HG03280 (cell line): ENCODE data around the gene LRRC4C.

Source experiments
- ATAC-seq: cut with Tn5 transposase; IDR thresholded peaks from one replicate; pipeline ENCODE4 v1.9.1; 2021; ENCODE audit warnings: mild to moderate bottlenecking, moderate library complexity; ENCODE audit not compliant: unreplicated experiment

LRRC4C gene

DNA sequence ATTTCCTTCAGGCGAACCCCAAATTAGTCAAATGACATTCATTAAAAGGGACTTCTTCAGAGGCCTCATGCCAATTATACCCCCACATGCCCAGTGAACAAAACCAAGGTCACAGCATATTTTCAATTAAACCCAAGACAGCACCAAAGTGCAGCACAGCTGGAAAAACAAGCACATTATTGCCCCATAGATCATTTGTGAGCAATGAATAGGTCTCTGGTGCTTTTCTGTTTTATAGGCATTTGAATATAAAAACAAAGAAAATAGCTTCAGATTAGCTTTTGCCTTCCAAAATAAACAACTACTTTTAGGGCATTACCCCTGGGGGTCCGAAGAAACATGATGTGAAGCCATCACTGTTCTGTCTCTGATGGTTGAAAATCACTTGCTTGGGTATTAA, 1319.9 kb downstream of the LRRC4C start:
- ATAC-seq, result no peak

DNA sequence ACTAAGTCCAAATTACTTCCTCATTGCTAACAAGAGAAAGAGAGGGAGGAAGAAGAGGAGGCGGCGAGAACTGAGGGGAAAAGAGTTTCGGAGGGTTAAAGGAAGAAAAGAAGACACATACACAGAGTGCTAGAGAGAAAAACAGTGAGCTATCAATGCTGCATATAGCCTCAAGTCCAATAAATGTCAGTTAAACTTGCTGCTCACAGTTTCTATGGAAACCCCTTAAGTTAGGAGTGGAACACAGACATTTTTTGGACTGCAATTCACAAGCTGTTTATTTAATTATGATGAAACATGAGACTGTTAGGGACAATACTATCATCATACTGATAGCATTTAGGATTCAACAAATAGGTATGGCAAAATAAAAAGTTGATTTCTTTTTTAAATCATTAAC, 1320.4 kb downstream of the LRRC4C start:
- ATAC-seq, result no peak

DNA sequence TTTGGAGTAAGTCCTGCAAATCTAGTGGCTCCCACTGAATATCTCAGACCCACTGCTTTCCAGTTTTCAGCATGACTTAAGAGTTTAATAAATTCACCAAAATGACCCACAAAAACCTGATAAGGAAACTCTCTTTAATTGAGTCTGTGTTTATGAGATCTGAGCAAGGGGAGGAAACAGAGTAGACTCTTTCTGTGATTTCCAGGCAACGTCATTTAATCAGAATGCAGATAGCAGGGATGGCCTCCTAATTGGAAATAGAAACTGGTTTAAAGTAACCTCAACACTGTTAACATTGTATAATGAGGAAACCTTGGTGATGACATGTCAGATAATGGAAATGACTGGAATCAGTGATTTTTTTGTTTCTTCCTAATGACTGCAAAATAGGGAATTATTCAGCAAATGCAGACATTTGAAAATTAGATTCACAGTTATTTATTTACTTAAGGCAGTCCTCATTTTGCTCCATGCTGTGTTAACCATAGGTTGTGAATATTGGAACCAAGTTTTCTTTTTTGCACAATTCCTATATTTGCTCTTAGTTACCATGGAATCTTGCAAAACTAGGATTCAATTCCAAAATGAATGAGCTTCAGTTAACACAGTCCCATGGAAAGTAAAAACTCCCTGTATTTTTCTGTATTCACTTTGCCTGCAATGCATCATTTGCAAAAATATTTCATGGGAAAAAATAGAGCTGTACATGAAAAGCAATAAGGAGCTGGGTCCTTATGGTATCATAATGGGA, 1324.5 kb downstream of the LRRC4C start:
- ATAC-seq, result no peak

DNA sequence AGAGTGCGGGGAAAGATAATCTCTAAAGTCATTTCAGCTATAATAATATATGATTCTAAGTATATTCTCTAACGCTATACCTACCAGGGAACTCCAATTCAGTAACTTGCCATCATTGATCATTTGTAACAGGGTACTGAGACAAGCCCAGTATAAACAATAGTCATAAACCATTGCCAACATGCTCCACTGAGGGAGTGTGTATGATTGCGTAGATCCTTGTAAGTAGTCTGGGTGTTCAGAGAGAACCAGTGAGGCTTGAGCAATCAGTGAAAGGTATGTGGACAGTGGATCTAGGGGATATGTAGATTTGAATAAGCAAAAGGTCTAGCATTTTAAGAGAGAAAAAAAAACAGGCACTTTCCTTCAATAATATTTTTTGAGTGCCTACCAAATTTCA, 1326.0 kb downstream of the LRRC4C start:
- ATAC-seq, result no peak

DNA sequence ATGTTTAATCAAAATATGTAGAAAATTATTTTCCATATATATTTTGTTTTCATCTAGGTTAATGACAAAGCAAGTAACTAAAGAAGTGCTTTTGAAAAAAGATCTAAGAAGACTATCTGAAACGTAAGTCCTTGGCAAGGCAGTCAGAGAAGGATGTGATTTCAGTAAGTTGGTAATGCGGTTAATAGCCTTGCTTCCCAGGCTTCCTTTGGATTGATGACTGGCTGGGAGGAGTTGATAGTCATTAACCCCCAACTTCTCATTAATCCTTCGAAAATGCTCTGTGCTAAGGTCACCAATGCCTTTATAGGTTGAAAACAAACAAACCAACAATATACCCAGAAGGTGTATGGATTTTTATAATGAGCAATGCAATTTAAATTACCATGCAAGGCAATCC, 1326.5 kb downstream of the LRRC4C start:
- ATAC-seq, result no peak

DNA sequence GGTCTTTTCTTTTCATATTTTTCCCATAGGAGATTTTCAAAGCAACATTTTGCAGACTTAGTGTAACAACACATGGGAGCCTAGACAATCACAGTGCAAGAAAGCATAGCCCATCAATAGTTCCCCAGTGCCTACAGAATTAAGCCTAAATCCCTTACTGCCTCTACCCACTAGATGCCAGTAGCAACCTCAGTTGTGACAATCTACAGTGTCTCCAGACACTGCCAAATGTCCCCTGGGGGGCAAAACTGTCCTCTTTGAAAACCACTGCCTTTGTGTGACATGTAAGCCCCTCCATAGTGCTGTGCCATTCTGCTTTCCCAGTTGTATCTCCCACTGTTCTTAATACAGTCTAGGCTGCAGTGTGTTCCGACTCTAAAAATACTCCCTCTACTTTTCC, 1329.0 kb downstream of the LRRC4C start:
- no peak for ATAC-seq

DNA sequence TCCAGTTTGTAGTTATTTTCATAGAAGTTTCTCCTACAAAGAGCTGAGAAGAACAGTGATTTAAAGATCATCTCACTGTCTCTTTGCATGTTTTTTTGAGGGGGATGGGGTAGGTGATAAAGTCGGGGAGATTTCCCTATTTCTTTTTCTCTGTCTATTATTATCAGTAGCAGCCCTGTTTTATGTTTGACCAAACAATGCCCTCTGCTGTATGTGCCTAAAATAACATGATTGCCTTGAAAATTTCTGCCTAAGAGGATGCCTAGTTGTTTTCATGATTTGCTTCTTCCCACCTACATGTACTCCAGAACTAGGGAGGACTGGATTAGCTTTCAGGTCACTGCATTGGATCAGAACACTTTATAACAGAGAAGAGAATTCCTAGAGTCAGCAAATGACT, 1330.2 kb downstream of the LRRC4C start:
- no peak for ATAC-seq

DNA sequence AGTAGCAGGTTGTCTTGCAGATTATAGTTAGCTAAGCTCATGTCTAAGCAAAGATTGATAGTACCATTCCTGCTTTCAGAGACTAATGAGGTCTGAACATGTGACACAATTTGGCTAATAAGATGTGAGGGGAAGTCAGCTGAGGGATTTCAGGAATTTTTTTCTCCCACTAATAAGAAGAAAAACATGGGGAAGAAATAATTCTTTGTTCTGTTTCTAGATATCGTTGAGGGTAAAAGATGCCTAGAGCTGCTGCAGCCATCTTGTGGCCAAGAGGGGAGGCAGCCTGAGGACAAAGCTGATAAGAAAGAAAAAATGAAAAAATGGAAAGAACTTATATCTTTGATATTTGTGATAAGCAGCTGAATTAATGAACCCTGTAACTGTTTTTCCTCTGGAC, 1334.4 kb downstream of the LRRC4C start:
- no peak for ATAC-seq

DNA sequence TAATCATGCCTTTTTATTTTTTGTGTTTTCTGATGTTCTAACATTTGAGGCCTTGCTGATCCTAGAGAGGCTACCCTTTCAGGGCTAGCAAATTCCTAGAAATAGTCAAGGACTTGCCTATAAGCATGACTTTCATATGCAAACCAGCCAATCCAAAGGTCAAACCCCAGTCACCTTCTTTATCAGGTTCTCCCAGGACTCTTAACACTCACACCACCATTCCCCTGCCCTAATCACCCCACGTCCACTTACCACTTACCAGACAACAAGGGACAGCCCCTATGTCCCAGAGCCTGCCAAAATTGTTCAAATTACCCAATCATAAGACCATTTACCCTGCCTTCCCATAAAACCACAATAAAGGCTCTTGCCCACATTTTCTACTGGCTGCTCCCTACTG, 1339.8 kb downstream of the LRRC4C start:
- no peak for ATAC-seq

DNA sequence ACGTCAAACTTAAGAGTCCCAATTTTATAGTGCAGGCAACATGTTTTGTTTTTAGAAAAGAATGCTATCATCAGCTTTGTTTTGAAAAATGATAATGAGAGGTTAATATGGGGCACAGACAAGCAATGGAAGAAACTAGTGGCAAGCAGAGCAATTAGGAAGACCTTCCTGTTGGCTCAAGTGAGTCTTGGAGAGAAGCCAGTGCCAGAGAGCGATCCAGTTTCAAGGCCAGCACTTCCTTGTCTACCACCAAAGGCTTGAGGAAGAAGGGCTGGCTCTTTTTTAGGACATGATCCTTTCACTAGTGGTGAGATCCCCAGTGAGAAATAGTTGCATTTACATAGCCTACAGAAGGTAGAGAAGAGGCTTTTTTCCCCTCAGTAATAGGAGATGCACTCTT, 1340.7 kb downstream of the LRRC4C start:
- no peak for ATAC-seq

DNA sequence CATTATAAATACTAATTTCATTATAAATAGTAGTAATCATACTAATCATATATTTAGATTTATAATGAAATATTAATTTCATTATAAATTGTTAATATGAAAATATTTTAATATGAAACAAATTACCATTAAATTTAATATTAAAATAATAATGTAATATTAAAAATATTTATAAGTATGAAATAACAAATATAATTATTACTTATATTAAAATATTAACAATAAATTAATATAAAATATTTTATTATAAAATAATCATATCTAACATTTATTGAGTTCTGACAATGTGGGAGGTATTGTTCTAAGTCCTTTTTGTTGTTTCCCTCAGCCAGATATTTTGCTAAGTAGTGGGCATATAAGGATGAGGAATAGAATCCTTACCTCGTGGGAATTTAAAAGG, 1341.4 kb downstream of the LRRC4C start:
- ATAC-seq, result no peak

DNA sequence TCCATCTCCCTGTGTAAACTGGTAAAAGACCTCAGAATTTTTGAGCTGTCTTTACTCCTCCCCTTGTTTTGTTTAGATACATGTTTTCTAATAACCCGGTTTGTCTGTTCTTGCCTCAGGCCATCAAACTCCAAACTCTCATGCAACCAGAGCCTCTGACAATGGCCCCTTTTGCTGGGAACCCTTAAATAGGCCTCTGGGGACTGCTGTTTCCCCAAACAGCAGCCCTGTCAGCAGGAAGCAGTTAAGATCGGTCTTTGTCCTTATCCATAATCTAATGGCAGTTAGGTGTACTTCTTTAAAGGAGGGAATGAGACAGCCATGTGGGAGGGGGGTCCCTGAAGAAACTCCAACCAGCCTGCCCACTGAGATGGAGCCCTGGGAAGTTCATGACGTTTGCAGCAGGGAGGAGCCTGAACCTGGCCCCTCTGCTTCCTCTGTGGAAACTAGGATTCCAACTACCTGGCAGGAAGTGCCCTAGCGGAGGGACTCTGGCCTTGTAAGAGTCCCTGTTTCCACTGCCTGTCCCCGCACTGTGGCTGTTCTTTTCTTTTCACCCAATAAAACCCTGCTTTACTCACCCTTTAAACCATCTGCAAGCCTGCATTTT, 1354.4 kb downstream of the LRRC4C start:
- no peak for ATAC-seq

DNA sequence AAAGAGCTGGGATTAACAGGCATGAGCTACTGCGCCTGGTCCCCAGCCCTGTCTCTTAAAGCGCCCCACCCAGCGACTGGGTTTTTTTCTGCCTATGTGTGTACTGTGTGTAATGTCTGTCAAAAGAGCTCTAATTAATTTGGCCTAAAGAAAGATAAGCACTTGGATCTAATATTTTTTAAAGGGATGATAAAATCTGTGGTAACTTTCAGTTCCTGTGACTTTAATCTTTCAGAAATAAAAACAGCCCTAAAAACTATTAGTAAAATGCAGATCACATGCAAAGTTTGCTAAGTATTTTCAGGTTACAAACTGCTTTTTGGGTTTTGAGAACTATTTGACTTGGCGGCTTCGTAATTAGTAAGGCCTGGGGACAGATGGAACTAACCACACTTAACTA, 1358.7 kb downstream of the LRRC4C start:
- no peak for ATAC-seq

DNA sequence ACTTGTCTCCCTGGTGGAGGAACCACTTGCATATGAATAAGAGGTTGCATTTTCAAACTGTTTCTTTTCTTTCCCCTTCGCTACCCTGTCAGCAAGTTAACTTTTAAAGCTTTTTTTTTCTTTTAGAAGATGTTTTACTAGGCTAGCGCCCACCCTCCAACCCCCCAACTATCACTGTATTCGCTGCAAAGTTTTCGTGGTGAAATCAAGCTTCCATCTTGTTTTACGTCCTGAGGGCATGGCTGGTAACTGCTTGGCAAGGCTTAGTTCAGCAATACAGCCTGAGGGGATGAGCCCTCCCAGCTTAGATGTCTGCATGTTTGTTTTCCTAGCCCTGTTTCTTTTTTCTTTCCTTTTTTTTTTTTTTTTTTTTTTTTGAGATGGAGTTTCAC, 1359.3 kb downstream of the LRRC4C start:
- no peak for ATAC-seq

DNA sequence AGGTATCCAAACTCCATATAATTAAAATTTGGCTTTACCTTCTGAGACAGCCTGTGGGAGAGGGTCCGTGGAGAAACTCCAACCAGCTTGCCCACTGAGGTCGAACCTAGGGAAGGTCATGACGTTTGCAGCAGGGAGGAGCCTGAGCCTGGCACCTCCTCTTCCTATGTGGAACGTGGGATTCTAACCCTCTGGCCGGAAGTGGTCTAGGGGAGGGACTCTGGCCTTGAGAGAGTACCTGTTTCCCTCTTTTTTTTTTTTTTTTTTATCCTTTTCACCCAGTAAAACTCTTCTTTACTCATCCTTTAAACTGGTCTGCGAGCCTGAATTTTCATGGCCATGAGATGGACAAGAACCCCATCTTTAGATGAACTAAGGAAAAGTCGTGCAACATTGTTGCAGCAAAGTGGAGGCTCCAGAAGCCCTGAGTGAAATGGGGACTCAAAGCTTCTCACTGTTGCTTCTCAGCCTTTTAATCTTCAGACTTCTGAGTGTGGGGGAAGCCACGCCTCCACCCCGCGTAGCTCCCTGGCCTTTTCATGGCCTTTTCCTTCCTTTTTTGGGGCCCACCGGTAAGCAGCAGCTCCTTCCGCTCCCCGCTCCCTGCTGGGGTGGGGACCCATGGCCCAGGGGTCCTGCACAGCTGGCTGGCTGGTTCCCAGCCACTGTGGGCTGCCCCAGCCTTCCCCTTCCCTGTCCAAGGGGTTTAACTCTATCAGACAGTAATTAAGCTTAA, 1359.9 kb downstream of the LRRC4C start:
- no peak for ATAC-seq

DNA sequence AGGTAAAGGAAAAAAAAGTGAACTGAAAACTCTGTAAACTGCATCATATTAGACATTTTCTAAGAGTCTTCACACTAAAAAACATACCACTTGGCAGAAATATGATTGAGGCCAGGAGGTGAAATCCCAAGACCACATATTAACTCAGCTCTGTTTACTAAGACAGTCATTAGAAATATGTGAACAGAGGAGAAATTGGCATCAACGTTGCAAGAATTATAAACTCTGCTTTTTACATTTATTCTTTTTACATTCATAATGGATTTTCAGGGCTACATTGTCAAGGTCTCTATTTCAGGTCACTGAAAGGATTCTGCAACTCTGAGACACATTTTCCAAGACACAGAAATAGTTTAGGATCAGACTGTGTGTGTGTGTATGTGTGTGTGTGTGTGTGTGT, 1364.0 kb downstream of the LRRC4C start:
- no peak for ATAC-seq

DNA sequence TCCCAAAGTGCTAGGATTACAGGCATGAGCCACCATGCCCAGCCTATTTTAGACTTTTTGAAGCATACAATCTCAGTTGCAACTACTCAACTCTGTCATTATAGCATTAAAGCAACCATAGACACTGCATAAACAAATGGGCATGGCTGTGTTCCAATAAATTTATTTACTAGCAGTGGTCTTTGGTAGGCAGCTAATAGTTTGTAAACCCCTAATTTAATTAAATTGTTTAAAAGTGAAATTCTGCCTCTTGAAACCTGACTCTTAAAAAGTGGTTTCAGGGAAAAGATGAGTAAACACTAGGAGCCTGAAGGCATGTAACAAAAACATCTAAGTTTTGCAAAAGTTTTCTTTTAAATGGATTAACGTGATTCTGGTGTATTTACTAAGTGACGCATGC, 1364.5 kb downstream of the LRRC4C start:
- ATAC-seq, result no peak

DNA sequence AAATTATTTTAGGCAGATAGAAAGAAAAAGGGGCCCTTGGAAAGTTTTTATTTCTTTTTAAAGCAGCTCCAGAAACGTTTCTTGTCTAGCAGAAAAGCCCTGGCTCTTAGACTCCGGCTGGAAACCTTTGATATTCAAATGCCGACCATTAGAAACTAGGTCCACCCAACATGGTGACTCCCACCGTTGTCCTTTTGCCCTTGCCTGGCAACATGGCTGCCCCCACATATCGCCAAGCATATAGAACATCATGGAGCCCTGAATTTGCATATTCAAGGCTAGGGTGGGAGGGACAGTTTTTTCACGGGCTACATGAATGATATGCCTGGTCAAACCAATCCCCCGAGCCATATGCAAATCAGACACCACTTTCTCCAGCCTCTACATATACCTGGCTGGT, 1379.0 kb downstream of the LRRC4C start:
- ATAC-seq, result no peak
